Measurements from ENCODE around the gene SIAH3. TPM values are rescaled to one million over a fixed set of nuclear protein-coding genes. Genes with fewer than 3 reads are reported as not detected.

SIAH3 gene
- total RNA-seq, 1 experiment from 2014 or later = not detected

GRCh38 chr13:45865414-45865813 lies 13.9 kb upstream of the SIAH3 start (continued):
- TF ChIP-seq REST (IDR thresholded peaks at IDR 0.05; ENCODE audit: low read depth) (no peak), JUND (IDR thresholded peaks at IDR 0.05) (no peak), YY1 (IDR thresholded peaks at IDR 0.05; ENCODE audit: extremely low read depth, insufficient replicate concordance, low read depth, low read length) (no peak), EZH2phosphoT487 (IDR thresholded peaks at IDR 0.05; ENCODE audit: borderline replicate concordance) (no peak), SIN3A (IDR thresholded peaks at IDR 0.05; ENCODE audit: low read depth) (no peak), CEBPB (IDR thresholded peaks at IDR 0.05; ENCODE audit: low read depth) (no peak)
- TF ChIP-seq, protein P1, sequence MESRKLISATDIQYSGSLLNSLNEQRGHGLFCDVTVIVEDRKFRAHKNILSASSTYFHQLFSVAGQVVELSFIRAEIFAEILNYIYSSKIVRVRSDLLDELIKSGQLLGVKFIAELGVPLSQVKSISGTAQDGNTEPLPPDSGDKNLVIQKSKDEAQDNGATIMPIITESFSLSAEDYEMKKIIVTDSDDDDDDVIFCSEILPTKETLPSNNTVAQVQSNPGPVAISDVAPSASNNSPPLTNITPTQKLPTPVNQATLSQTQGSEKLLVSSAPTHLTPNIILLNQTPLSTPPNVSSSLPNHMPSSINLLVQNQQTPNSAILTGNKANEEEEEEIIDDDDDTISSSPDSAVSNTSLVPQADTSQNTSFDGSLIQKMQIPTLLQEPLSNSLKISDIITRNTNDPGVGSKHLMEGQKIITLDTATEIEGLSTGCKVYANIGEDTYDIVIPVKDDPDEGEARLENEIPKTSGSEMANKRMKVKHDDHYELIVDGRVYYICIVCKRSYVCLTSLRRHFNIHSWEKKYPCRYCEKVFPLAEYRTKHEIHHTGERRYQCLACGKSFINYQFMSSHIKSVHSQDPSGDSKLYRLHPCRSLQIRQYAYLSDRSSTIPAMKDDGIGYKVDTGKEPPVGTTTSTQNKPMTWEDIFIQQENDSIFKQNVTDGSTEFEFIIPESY (IDR thresholded peaks at IDR 0.05; ENCODE audit: extremely low read depth, insufficient replicate concordance, low read length) = no peak
